Fibroblast of lung (primary cell): ENCODE results near the gene STK16.

Source experiments
- CTCF ChIP-seq, 2 donors: IDR thresholded peaks in 1 of 2; conservative IDR thresholded peaks in 1 of 2; 1 replicate in 1 of 2; 2 replicates in 1 of 2; pipeline ENCODE4 v1.5.1; 2011 to 2012; ENCODE audit warnings: low read length in 2 of 2, control low read depth in 1 of 2, inconsistent platforms in 1 of 2, low read depth in 1 of 2, mild to moderate bottlenecking in 1 of 2
- EZH2 ChIP-seq: IDR thresholded peaks from 2 replicates; pipeline ENCODE4 v1.5.1; 2012; ENCODE audit warnings: low read length, control low read depth, mild to moderate bottlenecking; ENCODE audit errors: missing control alignments

- no peak for TF ChIP-seq CTCF (conservative IDR thresholded peaks at IDR 0.05 in 1 of 2, IDR thresholded peaks at IDR 0.05 in 1 of 2; ENCODE audit: low read depth in 1 of 2, low read length in 2 of 2)
- no peak for TF ChIP-seq EZH2
Measured at GRCh38 chr2:219228041-219228910, 17.0 kb upstream of the STK16 start.
